ENCODE data around the gene ERC1. TPM values are rescaled to one million over a fixed set of nuclear protein-coding genes. Genes with fewer than 3 reads are reported as not detected.
A peak's percentile ranks its signal among the peaks of the same experiment; 100 is the strongest.

ERC1 gene
- total and polyA plus RNA-seq, 2 of the 4 experiments (the other 2 are of a cell fraction): 11.6 to 25.6 TPM

DNA sequence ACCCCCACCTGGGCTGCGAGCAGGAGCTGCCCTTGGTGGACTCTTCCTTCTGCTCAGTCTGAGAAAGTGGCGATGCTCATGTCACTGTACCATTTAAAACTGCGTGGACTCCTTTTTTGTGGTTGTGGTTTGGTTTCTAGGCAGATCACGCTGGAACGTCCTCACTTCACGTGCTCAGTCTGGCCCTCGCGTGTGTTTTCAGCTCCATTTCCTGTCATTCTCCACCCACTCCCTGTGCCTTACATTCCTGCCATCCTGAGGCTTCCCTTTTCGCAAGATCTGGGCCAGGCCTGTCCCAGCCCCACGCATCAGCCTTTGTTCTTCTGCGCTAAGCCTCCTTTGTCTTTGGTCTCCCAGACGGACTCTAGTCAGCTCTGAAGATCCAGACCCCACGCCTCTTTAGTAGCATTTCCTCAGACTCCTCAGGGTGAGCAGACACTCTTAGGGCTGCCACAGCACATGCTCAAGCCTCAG lies 497.9 kb downstream of the ERC1 start:
- Histone ChIP-seq H3K9me1 (ENCODE audit: insufficient read depth, low read length) (peaks cover 9% of the 10 kb centered on the region), H3K27ac (ENCODE audit: insufficient read depth, low read length) (no peak overlapping the region), H4K8ac (ENCODE audit: low read depth in 2 of 2, low read length in 2 of 2) (peak overlapping the region; percentile 70 to 77), H2BK20ac (ENCODE audit: low read depth, low read length) (peak overlapping the region; percentile 69), H3K23ac (ENCODE audit: low read depth, low read length) (peak overlapping the region; percentile 3; the same call in 1 of the 2 replicates), H2AFZ (replicated peaks; ENCODE audit: low read length, poor library complexity) (peak overlapping the region; percentile 71), H2BK120ac (ENCODE audit: low read depth, low read length) (peak overlapping the region; percentile 68; the same call in 1 of the 2 replicates), H2BK5ac (ENCODE audit: low read depth, low read length, poor library complexity, severe bottlenecking) (peak overlapping the region; percentile 44), H4K5ac (ENCODE audit: low read depth, low read length) (peak overlapping the region; percentile 35; the same call in 1 of the 2 replicates), H3K4me1 (ENCODE audit: control insufficient read depth, insufficient read depth, low read length) (peaks cover 6% of the 10 kb centered on the region), H3K18ac (ENCODE audit: low read depth, low read length) (peak overlapping the region; percentile 27; the same call in 1 of the 2 replicates), H4K91ac (ENCODE audit: insufficient read depth, low read depth, low read length) (peak overlapping the region; percentile 38), H3K56ac (ENCODE audit: extremely low read depth, insufficient read depth, low read length) (no peak overlapping the region), H3K79me1 (ENCODE audit: low read depth in 1 of 2, low read length in 2 of 2) (peaks cover 0 to 10% of the 10 kb centered on the region in 2 experiments; a peak in 3 of 4 replicates), H3K4ac (ENCODE audit: low read depth, low read length) (peak overlapping the region; percentile 81), H4K20me1 (ENCODE audit: insufficient read depth, low read length) (no peaks in the 10 kb centered on the region), H2AK9ac (replicated peaks; ENCODE audit: low read depth, low read length, poor library complexity) (peak overlapping the region; percentile 73), H2AK5ac (ENCODE audit: low read depth, low read length) (peak overlapping the region; percentile 83), H3K9ac (ENCODE audit: low read depth, low read length) (no peak overlapping the region), H3K36me3 (ENCODE audit: control insufficient read depth, insufficient read depth, low read length) (peaks cover 23% of the 10 kb centered on the region), H3K4me2 (ENCODE audit: low read depth, low read length) (no peak overlapping the region), H2BK15ac (ENCODE audit: low read depth, low read length) (peak overlapping the region; percentile 36; the same call in 2 of the 3 replicates), H3K27me3 (ENCODE audit: control insufficient read depth, insufficient read depth, low read length) (no peaks in the 10 kb centered on the region), H3K4me3 (ENCODE audit: insufficient read depth, low read depth, low read length) (no peak overlapping the region), H3K14ac (replicated peaks; ENCODE audit: low read depth, low read length) (peak overlapping the region; percentile 70), H3K9me3 (ENCODE audit: control insufficient read depth, insufficient read depth, low read length) (no peaks in the 10 kb centered on the region)
- in situ Hi-C loops (cut with MboI; ENCODE audit: low sequenced_read_pairs): no loop called here
- ChIA-PET CTCF (no interaction called here), POLR2A (ENCODE audit: unreplicated experiment) (no interaction called here)
- peak; percentile 70 for ATAC-seq (ENCODE audit: low read depth)
- 54% methylated on average over 7 of the region's 13 CpGs; no CpG with 5 or more reads in 1 of the 2 experiments for WGBS, 2 experiments (ENCODE audit: extremely low coverage in 2 of 2, insufficient read length in 1 of 2)
- TF ChIP-seq BHLHE40 (IDR thresholded peaks at IDR 0.05; ENCODE audit: low read depth, low read length): peak; percentile 68
- TF ChIP-seq POLR2A (IDR thresholded peaks at IDR 0.05; ENCODE audit: low read depth, low read length): no peak
- no peak for TF ChIP-seq CEBPB (IDR thresholded peaks at IDR 0.05; ENCODE audit: low read depth, low read length)
- no peak for TF ChIP-seq MAZ (IDR thresholded peaks at IDR 0.05; ENCODE audit: borderline replicate concordance, low read depth, low read length)
- no peak for TF ChIP-seq FOS (IDR thresholded peaks at IDR 0.05; ENCODE audit: low read depth, low read length)
- dilution Hi-C loops (cut with HindIII; ENCODE audit: low sequenced_read_pairs, unreplicated experiment): no loop called here
- peak; percentile 40 for DNase-seq
- intact Hi-C loops (cut with micrococcal nuclease): no loop called here
- BruUV-seq (replicated peaks): no TSS peak
